HEK293 (cell line): Measurements from ENCODE around the gene EML4.

Source experiments
- CTCF ChIP-seq: fragments of 450-650 bp; formaldehyde crosslinking; IDR thresholded peaks from 2 replicates; pipeline ENCODE4 v1.5.1; 2016; ENCODE audit warnings: missing biosample characterization, missing genetic modification characterization
- MYNN ChIP-seq: fragments of 450-650 bp; formaldehyde crosslinking; IDR thresholded peaks from 2 replicates; pipeline ENCODE4 v1.5.1; 2016; ENCODE audit warnings: missing biosample characterization, missing genetic modification characterization, borderline replicate concordance
- OSR2 ChIP-seq: fragments of 450-650 bp; formaldehyde crosslinking; IDR thresholded peaks from 2 replicates; pipeline ENCODE4 v1.5.1; 2016; ENCODE audit warnings: missing biosample characterization, missing genetic modification characterization
- ZBTB7A ChIP-seq: fragments of 450-650 bp; formaldehyde crosslinking; IDR thresholded peaks from 2 replicates; pipeline ENCODE4 v1.5.1; 2016; ENCODE audit warnings: low read depth, missing biosample characterization, missing genetic modification characterization
- ZBTB8A ChIP-seq: fragments of 450-650 bp; formaldehyde crosslinking; IDR thresholded peaks from 2 replicates; pipeline ENCODE4 v1.5.1; 2016; ENCODE audit warnings: missing biosample characterization, missing genetic modification characterization
- ZFP37 ChIP-seq: fragments of 450-650 bp; formaldehyde crosslinking; IDR thresholded peaks from 2 replicates; pipeline ENCODE4 v1.5.1; 2016; ENCODE audit warnings: missing biosample characterization, missing genetic modification characterization
- ZNF266 ChIP-seq: fragments of 450-650 bp; formaldehyde crosslinking; IDR thresholded peaks from 2 replicates; pipeline ENCODE4 v1.5.1; 2016; ENCODE audit warnings: missing biosample characterization, missing genetic modification characterization, low read depth
- ZNF354C ChIP-seq: fragments of 450-650 bp; formaldehyde crosslinking; IDR thresholded peaks from 2 replicates; pipeline ENCODE4 v1.5.1; 2016; ENCODE audit warnings: missing biosample characterization, missing genetic modification characterization, low read depth, borderline replicate concordance
- ZNF658 ChIP-seq: fragments of 450-650 bp; formaldehyde crosslinking; IDR thresholded peaks from 2 replicates; pipeline ENCODE4; 2016; ENCODE audit warnings: missing biosample characterization, missing genetic modification characterization
- ZNF791 ChIP-seq: fragments of 450-650 bp; formaldehyde crosslinking; IDR thresholded peaks from 2 replicates; pipeline ENCODE4 v1.5.1; 2016; ENCODE audit warnings: missing biosample characterization, missing genetic modification characterization
- ZSCAN23 ChIP-seq: fragments of 450-650 bp; formaldehyde crosslinking; IDR thresholded peaks from 2 replicates; pipeline ENCODE4 v1.5.1; 2016; ENCODE audit warnings: missing biosample characterization, missing genetic modification characterization
- ZSCAN5A ChIP-seq: fragments of 450-650 bp; formaldehyde crosslinking; IDR thresholded peaks from 2 replicates; pipeline ENCODE4 v1.5.1; 2016; ENCODE audit warnings: missing biosample characterization, missing genetic modification characterization

GRCh38 chr2:42189235-42189566 lies 20.0 kb downstream of the EML4 start:
- TF ChIP-seq CTCF (no peak), ZNF354C (no peak), ZSCAN5A (no peak), ZBTB8A (tag by site-specific recombination) (no peak), ZNF658 (tag by site-specific recombination) (no peak), ZNF791 (tag by site-specific recombination) (no peak), ZFP37 (no peak), ZNF266 (tag by site-specific recombination) (no peak), MYNN (tag by site-specific recombination) (no peak), ZSCAN23 (no peak), ZBTB7A (tag by site-specific recombination) (no peak), OSR2 (tag by site-specific recombination) (no peak)
